Measurements from ENCODE around the gene ITSN2. TPM values are rescaled to one million over a fixed set of nuclear protein-coding genes. Genes with fewer than 3 reads are reported as not detected.

The ITSN2 gene
- total RNA-seq, 4 donors from 2014 or later: 33.9 to 66.7 (median 42.4) TPM

DNA sequence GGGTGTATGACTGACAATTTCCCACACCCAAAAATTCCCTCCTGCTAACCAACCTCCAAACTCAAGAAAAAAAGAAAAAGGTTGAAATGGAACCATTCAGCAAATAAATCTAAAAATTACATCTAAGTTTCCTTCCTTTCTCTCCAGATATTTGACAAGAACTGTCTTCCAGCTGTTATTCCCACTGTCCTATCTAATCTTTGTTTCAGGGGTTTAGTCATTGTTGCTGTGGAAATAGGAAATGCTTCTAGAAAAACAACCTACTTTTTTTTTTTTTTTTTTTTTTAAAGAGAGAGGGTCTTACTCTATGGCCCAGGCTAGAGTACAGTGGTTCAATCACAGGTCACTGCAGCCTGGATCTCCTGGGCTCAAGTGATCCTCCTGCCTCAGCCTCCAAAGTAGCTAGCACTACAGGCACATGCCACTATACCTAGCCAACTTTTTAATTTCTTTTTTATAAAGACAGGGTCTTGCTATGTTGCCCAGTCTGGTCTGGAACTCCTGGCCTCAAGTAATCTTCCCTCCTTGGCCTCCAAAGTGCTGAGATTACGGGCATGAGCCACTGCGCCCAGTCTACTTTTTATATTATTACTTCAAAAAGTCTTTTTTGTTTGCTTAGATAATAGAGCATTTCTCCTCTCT is 88.1 kb downstream of the ITSN2 start:
- Histone ChIP-seq H3K4me1 (no peaks in the 10 kb centered on the region), H3K36me3 (peaks cover 3 to 57% of the 10 kb centered on the region in 2 donors), H3K4me3 (no peak overlapping the region), H3K9me3 (no peaks in the 10 kb centered on the region), H3K27me3 (no peaks in the 10 kb centered on the region), H3K27ac (no peak overlapping the region)
- ATAC-seq: no peak
- TF ChIP-seq POLR2A (IDR thresholded peaks at IDR 0.05): no peak
- TF ChIP-seq, protein P1, sequence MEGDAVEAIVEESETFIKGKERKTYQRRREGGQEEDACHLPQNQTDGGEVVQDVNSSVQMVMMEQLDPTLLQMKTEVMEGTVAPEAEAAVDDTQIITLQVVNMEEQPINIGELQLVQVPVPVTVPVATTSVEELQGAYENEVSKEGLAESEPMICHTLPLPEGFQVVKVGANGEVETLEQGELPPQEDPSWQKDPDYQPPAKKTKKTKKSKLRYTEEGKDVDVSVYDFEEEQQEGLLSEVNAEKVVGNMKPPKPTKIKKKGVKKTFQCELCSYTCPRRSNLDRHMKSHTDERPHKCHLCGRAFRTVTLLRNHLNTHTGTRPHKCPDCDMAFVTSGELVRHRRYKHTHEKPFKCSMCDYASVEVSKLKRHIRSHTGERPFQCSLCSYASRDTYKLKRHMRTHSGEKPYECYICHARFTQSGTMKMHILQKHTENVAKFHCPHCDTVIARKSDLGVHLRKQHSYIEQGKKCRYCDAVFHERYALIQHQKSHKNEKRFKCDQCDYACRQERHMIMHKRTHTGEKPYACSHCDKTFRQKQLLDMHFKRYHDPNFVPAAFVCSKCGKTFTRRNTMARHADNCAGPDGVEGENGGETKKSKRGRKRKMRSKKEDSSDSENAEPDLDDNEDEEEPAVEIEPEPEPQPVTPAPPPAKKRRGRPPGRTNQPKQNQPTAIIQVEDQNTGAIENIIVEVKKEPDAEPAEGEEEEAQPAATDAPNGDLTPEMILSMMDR (IDR thresholded peaks at IDR 0.05 in 4 of 5, conservative IDR thresholded peaks at IDR 0.05 in 1 of 5): no peak
- DNase-seq: no peak
- in situ Hi-C loops (cut with MboI; ENCODE audit: low sequenced_read_pairs in 4 of 4): no loop called here
- intact Hi-C loops (cut with DNase I; ENCODE audit: low total_unique reads): no loop called here

DNA sequence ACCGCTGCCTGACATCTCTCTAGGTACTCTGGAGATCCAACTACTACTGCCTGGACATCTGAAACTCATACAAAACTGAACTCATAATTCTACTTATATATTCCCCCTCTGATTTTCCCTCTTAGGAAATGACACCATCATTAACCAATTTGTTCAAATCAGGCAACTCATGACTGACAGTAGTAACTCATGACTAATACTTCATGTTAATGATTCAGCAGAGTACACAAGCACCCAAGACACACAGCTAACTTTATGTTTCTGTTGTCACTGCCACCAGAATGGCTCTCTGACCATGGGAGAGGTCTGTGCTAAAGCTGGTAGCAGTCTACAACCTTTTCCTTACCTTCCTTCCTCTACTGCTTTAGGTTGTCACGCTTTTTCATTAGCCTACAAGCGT is 91.1 kb downstream of the ITSN2 start:
- intact Hi-C loops (cut with DNase I; ENCODE audit: low total_unique reads) (no loop called here), in situ Hi-C loops (cut with MboI; ENCODE audit: low sequenced_read_pairs in 4 of 4) (no loop called here)
- ATAC-seq (no peak), DNase-seq (no peak)
- no peak for TF ChIP-seq POLR2A (IDR thresholded peaks at IDR 0.05)
- TF ChIP-seq, protein P1 (IDR thresholded peaks at IDR 0.05 in 4 of 5, conservative IDR thresholded peaks at IDR 0.05 in 1 of 5): no peak
- Histone ChIP-seq H3K4me3 (no peak overlapping the region), H3K9me3 (no peaks in the 10 kb centered on the region), H3K36me3 (peaks cover 3 to 68% of the 10 kb centered on the region in 2 donors), H3K27me3 (no peaks in the 10 kb centered on the region), H3K27ac (peak overlapping the region in 1 of 4 donors; percentile 22), H3K4me1 (no peaks in the 10 kb centered on the region)

DNA sequence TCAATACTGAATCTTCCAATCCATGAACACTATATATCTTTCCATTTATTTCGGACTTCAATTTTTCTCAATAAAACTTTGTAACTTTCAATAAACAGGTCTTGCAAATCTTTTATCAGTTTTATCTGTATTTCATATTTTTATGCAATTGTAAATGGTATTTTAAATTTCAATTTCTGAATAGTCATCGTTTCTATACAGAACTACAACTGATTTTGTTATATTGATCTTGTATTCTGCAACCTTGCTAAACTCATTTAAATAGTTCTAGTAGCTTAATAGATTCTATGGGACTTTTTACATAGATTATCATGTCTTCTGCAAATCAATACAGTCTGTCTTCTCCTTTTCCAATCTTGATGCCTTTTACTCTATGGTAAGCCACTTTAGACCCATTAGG is 95.1 kb downstream of the ITSN2 start:
- DNase-seq: no peak
- no peak for TF ChIP-seq POLR2A (IDR thresholded peaks at IDR 0.05)
- TF ChIP-seq, protein P1 (IDR thresholded peaks at IDR 0.05 in 4 of 5, conservative IDR thresholded peaks at IDR 0.05 in 1 of 5): no peak
- ATAC-seq: no peak
- H3K4me3 ChIP-seq: no peak overlapping the region
- peaks cover 0 to 47% of the 10 kb centered on the region in 2 donors for H3K36me3 ChIP-seq
- no peaks in the 10 kb centered on the region for H3K27me3 ChIP-seq
- no peak overlapping the region for H3K27ac ChIP-seq
- in situ Hi-C loops (cut with MboI; ENCODE audit: low sequenced_read_pairs in 4 of 4): no loop called here
- no peaks in the 10 kb centered on the region for H3K4me1 ChIP-seq
- no peaks in the 10 kb centered on the region for H3K9me3 ChIP-seq
- intact Hi-C loops (cut with DNase I; ENCODE audit: low total_unique reads): no loop called here

DNA sequence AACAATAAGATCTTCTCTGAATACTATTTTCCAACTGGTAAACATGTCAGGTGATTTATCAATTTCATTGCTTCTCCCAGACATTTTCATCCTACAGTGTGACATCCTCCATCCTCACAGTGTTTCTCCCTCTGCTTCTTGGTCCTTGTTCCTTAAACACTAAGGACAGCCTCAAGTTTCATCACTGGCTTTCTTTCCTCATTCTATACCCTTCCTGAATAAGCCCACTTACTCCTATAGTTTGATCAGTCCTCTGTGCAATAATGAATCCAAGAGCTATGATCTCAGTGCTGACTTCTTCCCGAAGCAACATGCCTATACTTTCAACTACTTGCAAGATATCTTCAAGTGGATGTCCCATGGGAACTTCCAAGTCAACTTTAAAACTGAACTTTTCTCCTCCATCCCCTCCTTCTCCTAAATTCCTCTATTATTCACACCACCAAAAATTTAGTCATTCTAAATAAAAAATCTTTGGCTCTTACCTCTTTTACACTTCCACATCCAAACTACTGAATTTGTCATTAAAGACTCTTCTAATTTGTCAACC is 97.8 kb downstream of the ITSN2 start:
- no peak overlapping the region for H3K27ac ChIP-seq
- H3K27me3 ChIP-seq: no peaks in the 10 kb centered on the region
- no peaks in the 10 kb centered on the region for H3K9me3 ChIP-seq
- ATAC-seq (no peak), DNase-seq (no peak)
- TF ChIP-seq POLR2A (IDR thresholded peaks at IDR 0.05): no peak
- TF ChIP-seq, protein P1 (IDR thresholded peaks at IDR 0.05 in 4 of 5, conservative IDR thresholded peaks at IDR 0.05 in 1 of 5): no peak
- H3K4me1 ChIP-seq: no peaks in the 10 kb centered on the region
- intact Hi-C loops (cut with DNase I; ENCODE audit: low total_unique reads): no loop called here
- H3K4me3 ChIP-seq: no peak overlapping the region
- in situ Hi-C loops (cut with MboI; ENCODE audit: low sequenced_read_pairs in 4 of 4): no loop called here
- H3K36me3 ChIP-seq: peaks cover 0 to 54% of the 10 kb centered on the region in 2 donors
